ENCODE data around the gene ORC1. TPM values are rescaled to one million over a fixed set of nuclear protein-coding genes. Genes with fewer than 3 reads are reported as not detected.
"Not testable (repeated sequence)": the region's sequence is repeated elsewhere in the genome, so short reads cannot be mapped to it uniquely, and the experiment has no call there.

Gene ORC1
- total RNA-seq, 1 donor from 2014 or later, result 10.5 TPM

- no peaks in the 10 kb centered on the region for H3K27me3 Mint-ChIP-seq
- H3K9me3 Mint-ChIP-seq (ENCODE audit: low read depth), result no peaks in the 10 kb centered on the region
- H3K27ac Mint-ChIP-seq, result no peak overlapping the region
- DNase-seq (ENCODE audit: low spot score, unreplicated experiment), result no peak
- no peak for TF ChIP-seq CTCF (IDR thresholded peaks at IDR 0.05; ENCODE audit: unreplicated experiment)
- H3K4me3 Mint-ChIP-seq (ENCODE audit: low read depth), result no peak overlapping the region
- peaks cover 10% of the 10 kb centered on the region for H3K36me3 Mint-ChIP-seq (ENCODE audit: insufficient read depth)
- H3K4me1 Mint-ChIP-seq (ENCODE audit: low read depth), result peaks cover 21% of the 10 kb centered on the region
These were observed 4.1 kb downstream of the ORC1 start for GRCh38 chr1:52400131-52400530.

GRCh38 chr1:52399629-52400028, 4.6 kb downstream of the ORC1 start:
- Mint-ChIP-seq H3K9me3 (ENCODE audit: low read depth) (no peaks in the 10 kb centered on the region), H3K36me3 (ENCODE audit: insufficient read depth) (peaks cover 11% of the 10 kb centered on the region), H3K4me3 (ENCODE audit: low read depth) (no peak overlapping the region), H3K27me3 (no peaks in the 10 kb centered on the region), H3K27ac (peak overlapping the region; percentile 60), H3K4me1 (ENCODE audit: low read depth) (peaks cover 18% of the 10 kb centered on the region)
- DNase-seq (ENCODE audit: low spot score, unreplicated experiment), result no peak
- TF ChIP-seq CTCF (IDR thresholded peaks at IDR 0.05; ENCODE audit: unreplicated experiment), result no peak

GRCh38 chr1:52393174-52393573, 11.0 kb downstream of the ORC1 start:
- no peak overlapping the region for H3K27ac Mint-ChIP-seq
- no peaks in the 10 kb centered on the region for H3K4me1 Mint-ChIP-seq (ENCODE audit: low read depth)
- no peak overlapping the region for H3K4me3 Mint-ChIP-seq (ENCODE audit: low read depth)
- H3K27me3 Mint-ChIP-seq, result no peaks in the 10 kb centered on the region
- peaks cover 9% of the 10 kb centered on the region for H3K36me3 Mint-ChIP-seq (ENCODE audit: insufficient read depth)
- H3K9me3 Mint-ChIP-seq (ENCODE audit: low read depth), result no peaks in the 10 kb centered on the region
- DNase-seq (ENCODE audit: low spot score, unreplicated experiment), result no peak
- TF ChIP-seq CTCF (IDR thresholded peaks at IDR 0.05; ENCODE audit: unreplicated experiment), result no peak

- no peak for DNase-seq (ENCODE audit: low spot score, unreplicated experiment)
- TF ChIP-seq CTCF (IDR thresholded peaks at IDR 0.05; ENCODE audit: unreplicated experiment), result no peak
- Mint-ChIP-seq H3K27ac (no peak overlapping the region), H3K4me3 (ENCODE audit: low read depth) (no peak overlapping the region), H3K27me3 (no peaks in the 10 kb centered on the region), H3K36me3 (ENCODE audit: insufficient read depth) (peaks cover 12% of the 10 kb centered on the region), H3K9me3 (ENCODE audit: low read depth) (no peaks in the 10 kb centered on the region), H3K4me1 (ENCODE audit: low read depth) (no peaks in the 10 kb centered on the region)
These were observed 17.8 kb downstream of the ORC1 start for GRCh38 chr1:52386458-52386857.

- Mint-ChIP-seq H3K9me3 (ENCODE audit: low read depth) (no peaks in the 10 kb centered on the region), H3K27ac (no peak overlapping the region), H3K27me3 (no peaks in the 10 kb centered on the region), H3K36me3 (ENCODE audit: insufficient read depth) (peaks cover 12% of the 10 kb centered on the region), H3K4me1 (ENCODE audit: low read depth) (no peaks in the 10 kb centered on the region), H3K4me3 (ENCODE audit: low read depth) (no peak overlapping the region)
- no peak for TF ChIP-seq CTCF (IDR thresholded peaks at IDR 0.05; ENCODE audit: unreplicated experiment)
- DNase-seq (ENCODE audit: low spot score, unreplicated experiment), result no peak
These were observed 18.8 kb downstream of the ORC1 start for GRCh38 chr1:52385376-52385775.

GRCh38 chr1:52369851-52370250, 34.4 kb downstream of the ORC1 start:
- not testable (repeated sequence) for H3K36me3 Mint-ChIP-seq (ENCODE audit: insufficient read depth); H3K9me3 Mint-ChIP-seq (ENCODE audit: low read depth); H3K27me3 Mint-ChIP-seq; DNase-seq (ENCODE audit: low spot score, unreplicated experiment); H3K4me3 Mint-ChIP-seq (ENCODE audit: low read depth); H3K27ac Mint-ChIP-seq
- H3K4me1 Mint-ChIP-seq (ENCODE audit: low read depth), result peaks cover 14% of the 10 kb centered on the region

Data from progenitor cell of endocrine pancreas (in vitro differentiated cells).